Peyer's patch (tissue), 4 donors: ENCODE data around the gene EFNA5. TPM values are rescaled to one million over a fixed set of nuclear protein-coding genes. Genes with fewer than 3 reads are reported as not detected.
"Not testable (repeated sequence)": the region's sequence is repeated elsewhere in the genome, so short reads cannot be mapped to it uniquely, and the experiment has no call there.

Source experiments
- DNase-seq, 3 donors: peaks; one replicate each; pipeline ENCODE4 v3.0.0-alpha.2; 2017 to 2019
- H3K27ac ChIP-seq, 4 donors: fragments of 200-600 bp; sonication (generic); one replicate each; pipeline ENCODE4 v1.5.1; 2016 to 2019
- H3K27me3 ChIP-seq, 2 donors: fragments of 200-600 bp; sonication (generic); one replicate each; pipeline ENCODE4 v1.5.1; 2019
- H3K36me3 ChIP-seq, 3 donors: fragments of 200-600 bp; sonication (generic); one replicate each; pipeline ENCODE4 v1.5.1; 2016 to 2019
- H3K4me1 ChIP-seq, 4 donors: fragments of 200-600 bp; sonication (generic); one replicate each; pipeline ENCODE4 v1.5.1; 2016 to 2019
- H3K4me3 ChIP-seq, 4 donors: fragments of 200-600 bp; sonication (generic); 1 replicate in 3 of 4; 2 replicates in 1 of 4; pipeline ENCODE4 v1.5.1; 2016 to 2019; ENCODE audit warnings: mild to moderate bottlenecking in 1 of 4
- H3K9me3 ChIP-seq, 4 donors: fragments of 200-600 bp; sonication (generic); one replicate each; pipeline ENCODE4 v1.5.1; 2016 to 2019; ENCODE audit warnings: mild to moderate bottlenecking in 1 of 4
- POLR2A ChIP-seq, 2 donors: fragments of 450-650 bp; IDR thresholded peaks; one replicate each; pipeline ENCODE4 v1.5.1; 2017; ENCODE audit warnings: antibody characterized with exemption in 2 of 2, mild to moderate bottlenecking in 2 of 2, moderate library complexity in 2 of 2
- total RNA-seq, 4 donors: library from RNA; depleted of rRNA; stranded (reverse); fragments of >200 nt; gene quantifications; one replicate each; pipeline ENCODE4 v1.1.0, GENCODE V29; 2016
- TF ChIP-seq, protein P1 (sequence below), 6 experiments: fragments of 450-650 bp in 4 of 6; fragments of 200-600 bp in 2 of 6; sonication (generic) in 1 of 6; IDR thresholded peaks; one replicate each; pipeline ENCODE4 v1.5.1; 2017 to 2019; ENCODE audit warnings: antibody characterized with exemption in 6 of 6, mild to moderate bottlenecking in 3 of 6, moderate library complexity in 1 of 6

Gene EFNA5
- total RNA-seq, 4 donors from 2014 or later, result 1.1 to 27.5 (median 1.1) TPM; not detected in 1

DNA sequence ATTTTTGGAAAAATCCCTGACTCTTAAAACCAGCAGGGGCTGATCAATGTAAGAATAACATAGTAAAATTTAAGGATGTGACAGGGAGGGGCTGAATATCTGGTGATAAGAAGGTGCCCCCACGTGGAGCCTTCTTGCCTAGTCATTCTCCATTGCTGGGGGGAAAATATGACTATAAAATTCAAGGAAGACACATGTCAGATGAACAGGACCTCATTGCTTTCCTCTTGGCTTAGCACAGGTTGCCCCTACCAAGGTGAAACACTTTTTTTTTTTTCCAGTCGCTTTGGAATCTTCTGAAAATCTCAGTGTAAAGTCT is 310.9 kb downstream of the EFNA5 start:
- no peak overlapping the region for H3K4me3 ChIP-seq
- H3K36me3 ChIP-seq, result no peaks in the 10 kb centered on the region
- H3K27me3 ChIP-seq, result no peaks in the 10 kb centered on the region
- TF ChIP-seq, protein P1, sequence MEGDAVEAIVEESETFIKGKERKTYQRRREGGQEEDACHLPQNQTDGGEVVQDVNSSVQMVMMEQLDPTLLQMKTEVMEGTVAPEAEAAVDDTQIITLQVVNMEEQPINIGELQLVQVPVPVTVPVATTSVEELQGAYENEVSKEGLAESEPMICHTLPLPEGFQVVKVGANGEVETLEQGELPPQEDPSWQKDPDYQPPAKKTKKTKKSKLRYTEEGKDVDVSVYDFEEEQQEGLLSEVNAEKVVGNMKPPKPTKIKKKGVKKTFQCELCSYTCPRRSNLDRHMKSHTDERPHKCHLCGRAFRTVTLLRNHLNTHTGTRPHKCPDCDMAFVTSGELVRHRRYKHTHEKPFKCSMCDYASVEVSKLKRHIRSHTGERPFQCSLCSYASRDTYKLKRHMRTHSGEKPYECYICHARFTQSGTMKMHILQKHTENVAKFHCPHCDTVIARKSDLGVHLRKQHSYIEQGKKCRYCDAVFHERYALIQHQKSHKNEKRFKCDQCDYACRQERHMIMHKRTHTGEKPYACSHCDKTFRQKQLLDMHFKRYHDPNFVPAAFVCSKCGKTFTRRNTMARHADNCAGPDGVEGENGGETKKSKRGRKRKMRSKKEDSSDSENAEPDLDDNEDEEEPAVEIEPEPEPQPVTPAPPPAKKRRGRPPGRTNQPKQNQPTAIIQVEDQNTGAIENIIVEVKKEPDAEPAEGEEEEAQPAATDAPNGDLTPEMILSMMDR (IDR thresholded peaks at IDR 0.05), result no peak
- no peak for TF ChIP-seq POLR2A (IDR thresholded peaks at IDR 0.05)
- H3K27ac ChIP-seq, result no peak overlapping the region
- H3K4me1 ChIP-seq, result no peaks in the 10 kb centered on the region
- no peak for DNase-seq
- no peaks in the 10 kb centered on the region for H3K9me3 ChIP-seq

DNA sequence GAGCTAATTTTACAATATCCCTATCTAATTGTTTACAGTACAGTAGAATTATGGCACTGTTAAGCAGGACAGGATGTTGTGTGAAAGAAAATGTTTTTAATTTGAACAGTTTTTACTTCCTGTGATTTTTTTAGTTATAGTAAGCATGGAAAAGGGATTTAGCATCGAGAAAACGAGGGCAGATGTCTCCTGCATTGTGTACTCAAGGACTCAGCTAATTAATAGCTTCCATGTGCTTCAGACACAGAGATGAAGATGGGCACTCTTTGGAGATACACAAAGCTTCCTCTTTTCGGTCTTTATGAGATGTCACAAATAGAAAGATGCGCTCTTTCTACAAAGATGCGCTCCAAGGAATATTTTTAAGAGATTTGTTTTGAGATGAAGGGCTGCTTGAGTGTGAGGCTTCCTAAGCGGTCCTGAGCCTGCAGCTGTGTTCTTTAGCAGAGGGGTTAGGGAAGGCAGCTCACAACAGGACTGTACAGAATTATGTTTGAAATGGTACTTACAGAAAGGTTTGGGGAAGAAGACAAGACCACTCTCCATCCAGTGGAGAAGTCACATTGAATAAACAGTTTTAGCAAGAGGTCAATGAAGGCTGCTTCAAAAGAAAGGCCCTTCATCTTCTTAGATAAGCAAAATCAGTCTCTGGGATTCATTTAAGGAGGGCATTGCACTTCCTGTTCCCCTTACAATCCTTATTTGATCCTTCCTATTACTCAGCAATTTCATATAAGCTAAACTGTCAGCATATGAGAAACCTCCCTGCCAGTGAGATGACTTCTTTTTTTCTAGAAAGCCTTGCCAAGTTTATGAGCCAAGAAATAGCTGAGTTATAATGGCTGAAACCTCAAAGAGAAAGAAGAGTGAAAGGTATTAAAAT is 311.5 kb downstream of the EFNA5 start:
- Histone ChIP-seq H3K27ac (no peak overlapping the region), H3K4me3 (no peak overlapping the region), H3K4me1 (no peaks in the 10 kb centered on the region), H3K9me3 (no peaks in the 10 kb centered on the region), H3K36me3 (no peaks in the 10 kb centered on the region), H3K27me3 (no peaks in the 10 kb centered on the region)
- no peak for DNase-seq
- TF ChIP-seq, protein P1 (IDR thresholded peaks at IDR 0.05), result no peak
- no peak for TF ChIP-seq POLR2A (IDR thresholded peaks at IDR 0.05)

DNA sequence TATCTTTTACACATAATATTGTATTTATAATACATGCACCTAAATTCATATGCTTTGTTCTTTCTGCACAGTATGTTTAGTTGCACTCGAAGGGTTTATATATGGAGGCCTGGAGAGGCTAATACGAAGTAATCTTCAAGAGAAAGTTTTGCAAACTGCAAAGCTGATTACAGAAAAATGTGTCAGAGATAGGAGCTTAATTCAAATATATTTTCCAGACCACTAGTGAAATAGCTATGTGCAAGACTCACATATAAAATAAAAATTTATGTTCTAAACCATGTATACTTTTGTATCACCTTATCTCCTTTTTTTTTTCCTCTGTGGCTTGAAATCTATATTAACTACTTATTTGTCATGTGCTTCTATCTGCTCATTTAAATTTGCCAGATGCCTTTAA is 313.8 kb downstream of the EFNA5 start:
- TF ChIP-seq POLR2A (IDR thresholded peaks at IDR 0.05), result no peak
- TF ChIP-seq, protein P1 (IDR thresholded peaks at IDR 0.05), result no peak
- Histone ChIP-seq H3K27ac (no peak overlapping the region), H3K27me3 (no peaks in the 10 kb centered on the region), H3K4me1 (no peaks in the 10 kb centered on the region), H3K9me3 (no peaks in the 10 kb centered on the region), H3K36me3 (no peaks in the 10 kb centered on the region), H3K4me3 (no peak overlapping the region)
- DNase-seq, result no peak

DNA sequence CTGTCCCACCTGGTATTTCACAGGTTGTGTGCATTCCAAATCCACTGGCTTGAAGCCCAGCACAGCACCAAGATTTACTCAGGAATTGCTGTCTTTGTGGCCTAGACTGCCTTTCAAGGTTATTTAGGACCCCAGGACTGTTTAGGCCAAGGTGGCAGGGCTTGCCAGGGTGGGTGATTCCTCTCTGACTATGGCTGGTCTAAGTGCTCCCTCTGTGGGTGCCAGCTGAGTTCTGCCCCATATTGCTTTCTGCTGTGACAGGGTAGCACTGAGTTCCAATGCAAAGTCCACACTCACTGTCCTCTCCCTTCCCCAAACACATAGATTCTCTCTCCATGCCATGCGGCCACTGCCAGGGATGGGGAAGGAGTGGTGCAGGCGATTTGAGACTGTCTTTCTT is 318.2 kb downstream of the EFNA5 start:
- H3K4me3 ChIP-seq, result no peak overlapping the region
- DNase-seq, result no peak
- H3K9me3 ChIP-seq, result no peaks in the 10 kb centered on the region
- H3K27me3 ChIP-seq, result no peaks in the 10 kb centered on the region
- TF ChIP-seq, protein P1 (IDR thresholded peaks at IDR 0.05), result no peak
- no peak for TF ChIP-seq POLR2A (IDR thresholded peaks at IDR 0.05)
- H3K27ac ChIP-seq, result no peak overlapping the region
- H3K4me1 ChIP-seq, result no peaks in the 10 kb centered on the region
- H3K36me3 ChIP-seq, result no peaks in the 10 kb centered on the region

DNA sequence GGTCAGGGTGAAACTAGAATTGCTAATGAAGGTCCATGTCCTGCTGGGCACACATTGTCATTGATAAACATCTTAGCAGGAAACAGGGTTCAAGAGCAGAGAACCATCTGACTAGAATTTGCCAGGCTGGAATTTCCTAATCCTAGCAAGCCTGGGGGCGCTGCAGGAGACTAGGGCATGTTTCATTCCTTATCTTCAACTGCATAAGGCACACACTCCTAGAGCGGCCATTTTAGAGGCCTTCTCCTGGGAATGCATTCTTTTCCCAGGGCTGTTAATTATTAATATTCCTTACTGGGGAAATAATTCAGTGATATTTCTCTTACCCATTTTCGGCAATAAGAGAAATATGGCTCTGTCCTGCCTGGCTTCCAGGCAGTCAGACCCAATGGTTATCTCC is 324.2 kb downstream of the EFNA5 start:
- H3K36me3 ChIP-seq, DNase-seq, H3K27me3 ChIP-seq, H3K4me3 ChIP-seq, H3K27ac ChIP-seq, H3K4me1 ChIP-seq, H3K9me3 ChIP-seq: not testable (repeated sequence)

DNA sequence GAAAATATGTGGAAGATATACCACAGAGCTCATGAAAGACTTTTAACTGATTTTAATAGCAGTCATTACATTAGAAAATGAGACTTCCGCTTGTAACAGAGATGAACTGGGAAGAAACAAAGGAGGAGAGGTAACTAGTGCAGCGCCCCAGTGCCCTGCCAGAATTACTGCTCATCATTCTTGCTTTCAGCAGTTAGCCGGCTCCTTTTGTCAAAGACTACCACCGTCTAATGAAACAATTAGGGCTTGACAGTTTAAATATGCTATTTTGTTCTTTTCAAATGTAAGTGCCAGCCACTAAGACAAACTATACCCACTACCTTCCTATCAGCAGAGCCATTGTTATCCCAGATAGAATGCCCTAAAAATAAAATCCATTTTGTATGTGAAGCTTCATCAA is 328.4 kb downstream of the EFNA5 start:
- no peak for TF ChIP-seq POLR2A (IDR thresholded peaks at IDR 0.05)
- TF ChIP-seq, protein P1 (IDR thresholded peaks at IDR 0.05), result no peak
- H3K4me3 ChIP-seq, result no peak overlapping the region
- H3K36me3 ChIP-seq, result no peaks in the 10 kb centered on the region
- DNase-seq, result no peak
- H3K9me3 ChIP-seq, result peaks cover 0 to 6% (median 0%) of the 10 kb centered on the region in 4 donors
- no peak overlapping the region for H3K27ac ChIP-seq
- no peaks in the 10 kb centered on the region for H3K4me1 ChIP-seq
- no peaks in the 10 kb centered on the region for H3K27me3 ChIP-seq
